Measurements from ENCODE around the gene CLEC20A. TPM values are rescaled to one million over a fixed set of nuclear protein-coding genes. Genes with fewer than 3 reads are reported as not detected.

CLEC20A gene
- total RNA-seq: not detected in 2 replicates

DNA sequence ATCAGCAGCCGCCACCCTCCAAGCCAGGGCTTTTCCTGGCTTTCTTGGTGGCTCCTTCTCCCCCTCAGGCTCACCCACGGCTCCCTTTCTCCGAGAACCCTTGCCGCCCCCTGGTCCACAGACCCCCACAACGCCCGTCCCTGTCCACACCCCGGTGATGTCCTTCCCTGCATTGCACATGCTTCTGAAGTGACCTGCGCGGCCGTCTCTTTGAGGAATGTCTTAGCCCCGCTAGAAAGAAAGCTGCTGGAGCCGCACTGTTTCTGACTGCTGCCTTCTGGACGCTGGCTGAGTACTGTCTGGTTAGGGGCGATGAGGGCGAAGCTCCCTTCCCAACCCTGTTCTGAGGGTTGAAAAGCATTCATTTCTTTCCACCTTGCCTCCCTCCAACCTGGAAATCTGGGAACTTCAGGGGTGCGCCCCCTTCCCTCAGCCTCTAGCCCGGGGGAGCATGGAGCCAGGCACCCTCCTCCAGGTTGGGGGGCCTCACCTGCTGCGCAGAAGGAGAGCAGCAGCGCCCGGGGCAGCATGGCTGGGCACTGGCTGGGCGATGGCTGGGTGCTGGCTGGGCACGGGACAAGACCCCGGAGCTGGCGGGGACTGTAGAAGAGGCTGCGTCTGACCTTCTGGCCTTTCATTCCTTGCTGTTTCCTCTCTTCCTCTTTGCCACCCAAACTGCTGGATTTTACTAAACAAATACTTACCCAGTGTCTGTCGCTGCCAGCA lies at the start of gene CLEC20A:
Gene CLEC20A, minus strand, starts transcription at position 555 of the 726 bp plus-strand sequence. Its CDS starts 25 bp downstream, at position 530.

DNA sequence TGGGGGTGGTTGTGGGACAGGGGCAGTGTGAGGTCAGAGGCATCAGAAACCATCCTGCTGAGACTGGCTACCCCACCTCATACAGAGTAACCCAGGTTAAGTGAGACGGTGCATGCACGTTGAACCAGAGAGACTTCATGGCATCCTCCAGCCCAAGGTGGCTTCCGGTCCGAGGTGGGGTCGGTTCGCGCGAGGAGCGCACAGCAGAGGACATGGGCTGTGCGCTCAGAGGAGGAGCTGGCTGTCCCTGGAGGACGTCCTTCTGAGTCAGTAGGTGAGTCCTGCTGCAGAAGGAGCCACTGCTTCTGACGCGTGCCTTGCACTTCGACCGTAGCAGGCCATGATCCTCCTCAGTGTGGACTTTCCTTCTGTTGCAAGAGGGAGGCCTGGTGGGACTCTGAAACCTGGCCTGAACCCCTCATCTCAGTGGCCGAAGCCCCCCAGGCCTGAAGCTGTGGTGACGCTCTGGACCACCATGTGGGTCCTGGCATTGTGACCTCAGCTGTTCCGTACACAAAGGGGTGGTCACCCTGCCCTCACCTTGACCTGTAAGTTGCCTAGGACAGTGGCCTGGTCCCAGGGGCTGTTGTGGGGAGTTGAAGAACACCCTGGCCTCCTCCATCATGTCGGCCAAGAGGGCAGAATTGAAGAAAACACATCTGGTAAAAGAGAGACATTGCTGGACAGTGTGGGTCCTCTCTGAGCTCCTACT lies 16.0 kb upstream of the CLEC20A start, which contains the start of gene TEX35:
Gene TEX35, plus strand, starts transcription at position 544 of the 712 bp plus-strand sequence. Its CDS starts 80 bp downstream, at position 624.

Other genes starting within 250 kb of the CLEC20A start
- 0.18 TPM in 1 of 2 replicates, not detected in the other for gene TEX35, start 16.1 kb upstream of the CLEC20A start, total RNA-seq
- gene RALGPS2, start 228.3 kb upstream of the CLEC20A start, total RNA-seq: 44.0 and 68.0 TPM in 2 replicates